NOMO-1 treated with DMSO at 0.1 percent for 48 hours (cell line): ENCODE results near the gene CD58.
"Not testable (repeated sequence)": the region's sequence is repeated elsewhere in the genome, so short reads cannot be mapped to it uniquely, and the experiment has no call there.

Experiments used
- DNase-seq: peaks from one replicate; lab custom pipeline; 2025; ENCODE audit not compliant: unreplicated experiment; lab: John Stamatoyannopoulos, UW

CD58 gene

GRCh38 chr1:116570358-116571214 is at the start of gene CD58:
CD58 (minus strand) TSS chr1:116571026; CDS start chr1:116570972, 54 bp downstream.
- peak; percentile 87 for DNase-seq

GRCh38 chr1:116620392-116620791 is 49.6 kb upstream of the CD58 start:
- not testable (repeated sequence) for DNase-seq

GRCh38 chr1:116619106-116619505 is 48.3 kb upstream of the CD58 start:
- DNase-seq: not testable (repeated sequence)

GRCh38 chr1:116617808-116618207 is 47.0 kb upstream of the CD58 start:
- DNase-seq: not testable (repeated sequence)

GRCh38 chr1:116613825-116614224 is 43.0 kb upstream of the CD58 start:
- not testable (repeated sequence) for DNase-seq

GRCh38 chr1:116609801-116610371 is 39.1 kb upstream of the CD58 start:
- DNase-seq: not testable (repeated sequence)

GRCh38 chr1:116608841-116609240 is 38.0 kb upstream of the CD58 start:
- DNase-seq: not testable (repeated sequence)

- not testable (repeated sequence) for DNase-seq
Measured at GRCh38 chr1:116608151-116608550, 37.3 kb upstream of the CD58 start.

GRCh38 chr1:116607463-116607862 is 36.6 kb upstream of the CD58 start:
- DNase-seq: not testable (repeated sequence)

GRCh38 chr1:116606067-116606466 is 35.2 kb upstream of the CD58 start:
- DNase-seq: peak; percentile 87

GRCh38 chr1:116605315-116605714 is 34.5 kb upstream of the CD58 start:
- DNase-seq: no peak

- DNase-seq: not testable (repeated sequence)
Measured at GRCh38 chr1:116604408-116604807, 33.6 kb upstream of the CD58 start.

- DNase-seq: not testable (repeated sequence)
Measured at GRCh38 chr1:116603646-116604045, 32.8 kb upstream of the CD58 start.

- DNase-seq: not testable (repeated sequence)
Measured at GRCh38 chr1:116599369-116599768, 28.5 kb upstream of the CD58 start.

GRCh38 chr1:116598420-116599036 is 27.7 kb upstream of the CD58 start:
- DNase-seq: not testable (repeated sequence)

- not testable (repeated sequence) for DNase-seq
Measured at GRCh38 chr1:116597388-116597787, 26.6 kb upstream of the CD58 start.

- DNase-seq: peak; percentile 56
Measured at GRCh38 chr1:116596742-116597307, 26.0 kb upstream of the CD58 start.

- peak; percentile 50 for DNase-seq
Measured at GRCh38 chr1:116595946-116596741, 25.3 kb upstream of the CD58 start.

- not testable (repeated sequence) for DNase-seq
Measured at GRCh38 chr1:116595065-116595840, 24.4 kb upstream of the CD58 start.

GRCh38 chr1:116593977-116594376 is 23.2 kb upstream of the CD58 start:
- not testable (repeated sequence) for DNase-seq
